Posterior cingulate gyrus (tissue), 11 donors: ENCODE data around the gene PCDH12.
"Not testable (repeated sequence)": the region's sequence is repeated elsewhere in the genome, so short reads cannot be mapped to it uniquely, and the experiment has no call there.

ENCODE experiments used
- DNase-seq, 10 donors: peaks; one replicate each; pipeline versions ENCODE4 v3.0.0 to v3.0.0-alpha.2; 2020 to 2021; ENCODE audit warnings: mixed read lengths in 3 of 10
- intact Hi-C: fragments of 100-400 bp; cut with DNase I; formaldehyde crosslinking; loops from one replicate; pipeline ENCODE4 v1.15.1; 2023

Gene PCDH12

GRCh38 chr5:141941779-141942178 is 16.2 kb downstream of the PCDH12 start:
- no peak for DNase-seq
- intact Hi-C loops, result no loop called here

GRCh38 chr5:141941307-141941706 is 16.7 kb downstream of the PCDH12 start:
- intact Hi-C loops, result no loop called here
- no peak for DNase-seq

GRCh38 chr5:141940695-141941271 is 17.2 kb downstream of the PCDH12 start:
- peak in 1 of 10 donors; percentile 26 for DNase-seq
- intact Hi-C loops, result no loop called here

GRCh38 chr5:141935538-141935937 is 22.5 kb downstream of the PCDH12 start:
- intact Hi-C loops, result no loop called here

GRCh38 chr5:141934099-141934844 is 23.7 kb downstream of the PCDH12 start:
- DNase-seq, result peak in 1 of 10 donors; percentile 73
- intact Hi-C loops, result no loop called here

More at GRCh38 chr5:141935538-141935937, 22.5 kb downstream of the PCDH12 start:
- DNase-seq, result peak in 1 of 10 donors; percentile 7

GRCh38 chr5:141933151-141933550 is 24.9 kb downstream of the PCDH12 start:
- intact Hi-C loops, result no loop called here
- peak in 1 of 10 donors; percentile 61 for DNase-seq

GRCh38 chr5:141931694-141932093 is 26.3 kb downstream of the PCDH12 start:
- no peak for DNase-seq
- intact Hi-C loops, result no loop called here

GRCh38 chr5:141929398-141930058 is 28.5 kb downstream of the PCDH12 start:
- peak in 1 of 10 donors; percentile 63 for DNase-seq
- intact Hi-C loops, result no loop called here

- peak in 1 of 10 donors; percentile 55 for DNase-seq
- intact Hi-C loops, result no loop called here
Measured at GRCh38 chr5:141928051-141928450, 30.0 kb downstream of the PCDH12 start.

- intact Hi-C loops, result no loop called here
Measured at GRCh38 chr5:141926434-141926833, 31.6 kb downstream of the PCDH12 start.

GRCh38 chr5:141923448-141924313 is 34.3 kb downstream of the PCDH12 start, which contains the start of gene DELE1:
DELE1 (plus strand) TSS chr5:141923871; CDS start chr5:141923942, 71 bp downstream.
- intact Hi-C loops, result loop anchor here (2.0 to 5.0 kb wide), 2 partner anchors 37 to 41 kb away; no protein-coding TSS in a partner anchor
- peak; percentile 89 to 99 (median 94) for DNase-seq

More at GRCh38 chr5:141926434-141926833, 31.6 kb downstream of the PCDH12 start:
- no peak for DNase-seq

- intact Hi-C loops, result loop anchor here (2.0 to 5.0 kb wide), 2 partner anchors 38 to 41 kb away; no protein-coding TSS in a partner anchor
- DNase-seq, result not testable (repeated sequence)
Measured at GRCh38 chr5:141922827-141923447, 35.1 kb downstream of the PCDH12 start.

GRCh38 chr5:141920771-141921170 is 37.2 kb downstream of the PCDH12 start:
- no peak for DNase-seq
- intact Hi-C loops, result loop anchor here (5.0 kb wide), 1 partner anchor 38 kb away; no protein-coding TSS in a partner anchor

GRCh38 chr5:141919218-141920119 is 38.5 kb downstream of the PCDH12 start:
- DNase-seq, result no peak
- intact Hi-C loops, result loop anchor here (5.0 kb wide), 1 partner anchor 37 kb away; no protein-coding TSS in a partner anchor

GRCh38 chr5:141917760-141918159 is 40.2 kb downstream of the PCDH12 start:
- no peak for DNase-seq
- intact Hi-C loops, result no loop called here

GRCh38 chr5:141916522-141916921 is 41.5 kb downstream of the PCDH12 start:
- intact Hi-C loops, result no loop called here
- no peak for DNase-seq

GRCh38 chr5:141915881-141916336 is 42.1 kb downstream of the PCDH12 start:
- intact Hi-C loops, result no loop called here
- no peak for DNase-seq

GRCh38 chr5:141914797-141915196 is 43.2 kb downstream of the PCDH12 start:
- DNase-seq, result no peak
- intact Hi-C loops, result loop anchor here (1.0 kb wide), 2 partner anchors 212 to 222 kb away; no protein-coding TSS in a partner anchor
